Stimulated activated CD8-positive, alpha-beta memory T cell treated with anti-CD3 and anti-CD28 coated beads, Interleukin-7, amount 100 ng/mL, for 1 hour (primary cell): ENCODE results near the gene A2M.
"Not testable (repeated sequence)": the region's sequence is repeated elsewhere in the genome, so short reads cannot be mapped to it uniquely, and the experiment has no call there.

Experiments used
- DNase-seq, 2 donors: peaks; one replicate each; pipeline ENCODE4 v3.0.0-alpha.2; 2020; ENCODE audit warnings: low read depth in 2 of 2

Gene A2M

GRCh38 chr12:9115731-9116559 is at the start of gene A2M:
TSS of gene A2M (minus strand) at chr12:9115919. CDS start at chr12:9115849, 70 bp downstream.
- no peak for DNase-seq

GRCh38 chr12:9163392-9163791 is 47.7 kb upstream of the A2M start:
- no peak for DNase-seq

DNA sequence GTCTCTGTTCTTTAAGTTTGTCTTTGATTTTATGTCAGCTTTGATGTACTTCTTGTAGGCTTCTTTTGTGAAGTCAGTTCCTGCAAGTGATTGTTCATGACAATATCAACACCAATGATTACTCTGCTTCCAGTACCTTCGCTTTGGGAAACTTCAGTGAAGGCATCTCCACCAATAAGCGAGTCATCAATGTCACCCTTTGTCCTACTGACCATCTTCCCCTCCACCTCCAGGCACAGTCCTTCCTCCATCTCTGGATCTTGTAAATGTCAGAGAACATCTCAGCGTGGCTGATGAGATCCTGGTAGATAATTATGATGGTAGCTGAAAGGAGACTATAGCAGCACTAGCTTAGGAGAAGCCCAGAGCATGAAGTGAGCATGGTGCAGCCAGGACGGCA is 40.4 kb upstream of the A2M start:
- DNase-seq, result no peak

DNA sequence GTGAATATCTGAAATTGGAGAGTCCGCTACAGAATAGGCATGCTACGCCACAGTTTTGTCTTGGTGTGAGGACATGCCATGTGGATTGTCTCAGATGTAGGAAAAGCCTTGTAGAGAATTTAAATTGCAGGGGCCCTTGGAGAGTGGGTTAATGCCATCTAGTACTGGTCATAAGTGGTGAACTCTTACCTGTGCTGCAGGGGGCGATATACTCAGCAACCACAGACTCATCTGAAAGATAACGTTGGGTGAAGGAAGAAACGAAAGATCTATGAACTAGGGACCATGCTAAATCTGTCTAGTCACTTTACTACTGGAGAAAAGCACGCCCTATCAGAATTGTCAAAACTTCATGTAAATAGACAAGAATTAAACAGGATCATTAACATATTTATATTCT is 33.7 kb upstream of the A2M start:
- DNase-seq, result no peak

GRCh38 chr12:9148926-9149325 is 33.2 kb upstream of the A2M start:
- no peak for DNase-seq

GRCh38 chr12:9147461-9147860 is 31.7 kb upstream of the A2M start:
- DNase-seq, result no peak

- no peak for DNase-seq
Observed at GRCh38 chr12:9144730-9145106, 29.0 kb upstream of the A2M start.

- DNase-seq, result no peak
Observed at GRCh38 chr12:9143929-9144729, 28.4 kb upstream of the A2M start.

DNA sequence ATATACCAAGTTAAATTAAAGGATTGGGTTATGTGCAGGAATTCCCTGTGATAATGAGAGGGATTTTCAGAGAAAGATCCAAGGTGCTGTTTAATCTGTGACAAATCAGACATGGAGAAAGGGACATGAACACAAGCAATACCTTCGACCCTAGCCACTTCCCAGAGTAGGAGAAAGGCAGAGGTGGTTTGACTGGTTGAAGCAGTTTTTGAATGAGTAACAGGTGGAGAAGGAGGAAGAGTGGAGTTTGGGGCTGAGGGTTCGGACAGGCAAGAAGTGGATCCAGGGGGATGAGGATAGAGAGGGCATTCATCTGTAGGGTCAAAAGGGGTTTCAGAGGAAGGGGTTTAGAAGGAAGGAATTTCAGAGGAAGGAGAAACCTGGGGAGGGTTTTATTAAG is 27.4 kb upstream of the A2M start:
- DNase-seq, result no peak

GRCh38 chr12:9139588-9140290 is 24.0 kb upstream of the A2M start:
- DNase-seq, result not testable (repeated sequence)

DNA sequence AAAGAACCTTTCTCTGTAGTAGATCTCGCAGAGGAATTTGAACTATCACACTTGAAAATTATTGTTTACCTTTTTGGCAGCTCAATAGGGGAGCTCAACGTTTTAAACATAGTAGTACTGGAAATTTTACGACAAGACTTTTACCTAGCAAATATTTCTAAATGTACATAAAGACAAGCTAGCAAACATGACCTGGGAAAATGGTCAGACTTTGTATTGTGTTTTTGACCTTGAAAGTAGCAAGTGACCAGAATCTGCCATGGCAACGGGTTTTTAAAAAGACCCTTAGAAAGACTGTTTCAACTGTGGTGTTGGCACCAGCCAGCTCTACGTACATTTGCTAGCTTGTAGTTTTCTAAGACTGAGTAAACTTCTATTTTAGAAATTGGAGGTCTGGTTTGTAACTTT is 20.2 kb upstream of the A2M start:
- no peak for DNase-seq

DNA sequence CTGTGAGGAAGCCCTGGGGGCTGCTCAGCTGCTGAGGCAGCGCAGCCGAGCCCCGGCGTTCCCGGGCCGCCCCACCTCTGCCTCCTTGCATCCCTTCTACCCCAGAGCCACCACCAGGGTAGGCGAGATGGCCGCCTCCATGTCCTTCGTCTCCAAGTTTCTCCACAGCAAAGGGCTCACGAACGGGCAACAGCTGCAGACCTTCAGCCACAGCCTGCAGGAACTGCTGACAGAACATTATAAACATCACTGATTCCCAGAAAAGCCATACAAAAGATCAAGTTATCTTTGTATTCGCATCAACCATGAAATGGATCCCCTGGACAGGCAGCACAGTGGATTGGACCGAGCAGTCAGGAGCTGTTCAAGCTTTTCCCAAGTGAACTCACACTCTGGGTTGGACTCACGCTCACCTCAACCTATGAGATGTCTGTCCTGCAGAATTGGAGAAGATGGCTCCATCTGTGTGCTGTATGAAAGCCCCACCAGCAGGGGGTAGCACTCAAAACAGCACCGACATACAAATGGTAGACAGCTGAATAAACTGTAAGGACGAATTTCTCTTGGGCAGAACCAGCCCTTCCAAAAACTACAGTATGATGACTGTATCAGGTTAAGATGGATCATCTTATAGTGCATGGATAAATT is 19.4 kb upstream of the A2M start:
- DNase-seq, result no peak

DNA sequence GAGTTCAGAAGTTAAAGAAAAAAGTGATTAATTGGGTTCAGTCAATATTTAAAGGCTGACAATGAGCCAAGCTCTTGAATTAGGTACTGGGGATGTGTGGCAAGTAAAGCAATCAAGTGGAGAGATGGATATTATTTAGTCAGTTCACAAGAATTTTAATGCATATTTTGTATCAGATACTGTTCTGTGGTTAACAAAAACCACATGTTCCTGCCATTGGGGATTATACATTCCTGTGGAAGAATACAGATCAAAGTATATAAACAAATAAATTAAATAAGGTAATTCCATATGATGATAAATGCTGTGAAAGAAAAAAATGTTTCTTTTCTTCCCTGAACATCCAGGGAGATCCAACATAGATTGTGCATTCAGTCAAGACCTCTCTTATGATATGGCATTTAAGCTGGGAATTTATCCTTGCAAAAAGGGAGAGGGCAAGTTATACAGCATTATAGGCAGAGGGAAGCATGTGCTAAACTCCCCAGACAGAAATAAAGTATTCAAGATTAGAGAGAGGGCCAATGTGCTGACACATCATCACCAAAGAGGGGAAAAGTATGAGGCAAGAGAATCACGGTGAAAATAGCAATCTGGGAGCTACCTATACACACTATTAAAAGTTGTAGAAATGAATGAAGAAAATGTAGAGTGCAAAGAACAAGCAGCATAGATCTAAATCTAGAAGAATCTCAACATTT is 17.6 kb upstream of the A2M start:
- DNase-seq, result no peak

- no peak for DNase-seq
Observed at GRCh38 chr12:9132008-9132535, 16.4 kb upstream of the A2M start.

DNA sequence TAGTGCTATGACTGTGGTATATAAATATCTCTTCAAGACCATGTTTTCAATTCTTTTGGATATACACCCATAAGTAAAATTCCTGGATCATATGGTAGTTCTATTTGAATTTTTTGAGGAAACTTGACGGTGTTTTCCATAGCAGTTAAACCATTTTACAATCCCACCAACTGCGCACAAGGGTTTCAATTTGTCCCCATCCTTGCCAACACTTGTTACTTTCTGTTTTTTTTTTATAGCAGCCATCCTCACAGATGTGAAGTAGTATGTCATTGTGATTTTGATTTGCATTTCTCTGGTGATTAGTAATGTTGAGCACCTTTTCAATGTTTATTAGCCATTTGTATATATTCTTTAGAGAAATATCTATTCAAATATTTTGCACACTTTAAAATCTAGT is 14.5 kb upstream of the A2M start:
- DNase-seq, result no peak

- DNase-seq, result no peak
Observed at GRCh38 chr12:9127936-9128663, 12.4 kb upstream of the A2M start.

DNA sequence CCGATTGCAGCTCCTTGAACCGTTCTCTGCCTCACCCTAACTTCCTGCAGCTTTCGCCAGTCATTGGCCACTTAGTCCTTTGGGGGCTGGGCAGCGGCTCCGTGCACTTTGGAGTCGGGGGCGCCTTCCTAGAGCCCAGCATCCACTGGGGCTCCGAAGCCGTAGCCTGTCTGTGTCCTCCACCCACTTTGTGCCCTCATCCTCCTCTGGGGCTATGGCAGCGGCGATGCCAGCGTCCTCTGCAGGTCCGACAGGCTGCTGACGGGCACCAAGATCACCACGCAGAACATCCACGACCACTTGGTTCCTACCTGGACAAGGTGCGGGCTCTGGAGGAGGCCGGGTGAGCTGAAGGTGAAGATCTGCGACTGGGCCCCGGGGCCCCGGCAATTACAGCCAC is 11.8 kb upstream of the A2M start:
- DNase-seq, result no peak

- DNase-seq, result no peak
Observed at GRCh38 chr12:9124383-9125031, 8.8 kb upstream of the A2M start.

DNA sequence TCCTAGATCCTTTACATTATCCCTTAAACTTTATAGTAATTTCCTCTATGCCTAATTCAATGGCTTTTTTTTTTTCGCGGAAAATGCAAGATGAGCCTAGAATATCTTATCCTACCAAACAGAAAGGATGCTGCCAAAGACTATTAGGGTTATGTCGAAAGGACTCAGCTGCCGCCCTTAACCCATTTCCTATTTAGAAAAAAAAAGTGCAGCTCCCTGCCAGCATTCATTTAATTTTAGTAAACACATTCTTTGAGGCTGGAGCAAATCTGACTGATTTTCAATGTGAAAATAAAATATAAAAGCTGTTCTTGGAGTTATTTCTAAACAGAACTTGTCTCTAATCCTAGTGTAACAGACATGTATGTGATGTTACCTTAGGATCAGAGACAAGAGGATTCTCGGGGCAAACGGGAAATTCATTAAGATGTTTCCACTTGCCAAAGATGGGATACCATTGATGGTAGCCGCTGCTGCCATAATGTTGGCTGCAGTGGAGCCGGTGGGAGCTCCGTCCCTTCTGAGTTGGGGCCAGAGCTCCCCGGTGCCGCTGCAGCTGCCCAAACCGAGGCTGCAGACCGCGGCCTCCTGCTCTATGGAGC is 8.2 kb upstream of the A2M start:
- DNase-seq, result no peak
